IMR-90 (cell line): ENCODE results near the gene SPIN1.

Experiments used
- CTCF ChIP-seq: conservative IDR thresholded peaks from 2 replicates; pipeline ENCODE4 v1.5.1; 2012; ENCODE audit warnings: mild to moderate bottlenecking, low read depth, low read length, improper control_type of control experiment
- POLR2A ChIP-seq: IDR thresholded peaks from 2 replicates; pipeline ENCODE4 v1.6.1; 2012; ENCODE audit warnings: mild to moderate bottlenecking, low read depth, low read length
- TF ChIP-seq, protein P1 (sequence below): fragments of 150-350 bp; IDR thresholded peaks from 2 replicates; pipeline ENCODE4 v1.6.1; 2017; ENCODE audit warnings: mild to moderate bottlenecking, antibody characterized with exemption, low read length, low read depth

GRCh38 chr9:88363661-88364060 is 24.6 kb upstream of the SPIN1 start:
- no peak for TF ChIP-seq CTCF
- no peak for TF ChIP-seq POLR2A
- TF ChIP-seq, protein P1, sequence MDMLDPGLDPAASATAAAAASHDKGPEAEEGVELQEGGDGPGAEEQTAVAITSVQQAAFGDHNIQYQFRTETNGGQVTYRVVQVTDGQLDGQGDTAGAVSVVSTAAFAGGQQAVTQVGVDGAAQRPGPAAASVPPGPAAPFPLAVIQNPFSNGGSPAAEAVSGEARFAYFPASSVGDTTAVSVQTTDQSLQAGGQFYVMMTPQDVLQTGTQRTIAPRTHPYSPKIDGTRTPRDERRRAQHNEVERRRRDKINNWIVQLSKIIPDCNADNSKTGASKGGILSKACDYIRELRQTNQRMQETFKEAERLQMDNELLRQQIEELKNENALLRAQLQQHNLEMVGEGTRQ: no peak
